Activated T-helper 17 cell treated with anti-CD3 and anti-CD28 coated beads, Interleukin-2, amount 50 U/mL, for 72 hours (primary cell): ENCODE data around the gene STAB2. TPM values are rescaled to one million over a fixed set of nuclear protein-coding genes. Genes with fewer than 3 reads are reported as not detected.

Experiments used
- ATAC-seq: fragments of 150-1000 bp; cut with Tn5 transposase; replicated peaks from 2 replicates; pipeline ENCODE4 v1.10.0; 2021; ENCODE audit warnings: mild to moderate bottlenecking, moderate library complexity
- H3K27ac Mint-ChIP-seq: one replicate; pipeline ENCODE4 v1.8.0; 2022; ENCODE audit warnings: mixed read lengths
- H3K27me3 Mint-ChIP-seq: one replicate; pipeline ENCODE4 v1.8.0; 2022; ENCODE audit warnings: mixed read lengths
- H3K36me3 Mint-ChIP-seq: one replicate; pipeline ENCODE4 v1.8.0; 2022; ENCODE audit warnings: low read depth, mild to moderate bottlenecking, mixed read lengths
- H3K4me1 Mint-ChIP-seq: one replicate; pipeline ENCODE4 v1.8.0; 2022; ENCODE audit warnings: mixed read lengths
- H3K4me3 Mint-ChIP-seq: one replicate; pipeline ENCODE4 v1.8.0; 2022; ENCODE audit warnings: mild to moderate bottlenecking, mixed read lengths
- H3K9me3 Mint-ChIP-seq: one replicate; pipeline ENCODE4 v1.8.0; 2022; ENCODE audit warnings: mixed read lengths
- total RNA-seq, 2 donors: library from RNA; stranded (reverse); gene quantifications; one replicate each; pipeline ENCODE4 v1.2.3, GENCODE V29; 2022

Gene STAB2
- total RNA-seq, 2 donors from 2014 or later = not detected

GRCh38 chr12:103679421-103680170, 92.5 kb downstream of the STAB2 start:
- Mint-ChIP-seq H3K27me3 (no peaks in the 10 kb centered on the region), H3K36me3 (no peaks in the 10 kb centered on the region), H3K4me1 (no peaks in the 10 kb centered on the region)

GRCh38 chr12:103680591-103681141, 93.6 kb downstream of the STAB2 start:
- H3K27ac Mint-ChIP-seq = no peak overlapping the region

More at GRCh38 chr12:103679421-103680170, 92.5 kb downstream of the STAB2 start:
- no peak for ATAC-seq
- Mint-ChIP-seq H3K4me3 (no peak overlapping the region), H3K27ac (no peak overlapping the region), H3K9me3 (no peaks in the 10 kb centered on the region)

GRCh38 chr12:103686026-103686425, 99.0 kb downstream of the STAB2 start:
- H3K9me3 Mint-ChIP-seq = no peaks in the 10 kb centered on the region
- no peak overlapping the region for H3K4me3 Mint-ChIP-seq
- no peaks in the 10 kb centered on the region for H3K4me1 Mint-ChIP-seq
- H3K27ac Mint-ChIP-seq = no peak overlapping the region
- ATAC-seq = no peak
- peaks cover 8% of the 10 kb centered on the region for H3K27me3 Mint-ChIP-seq
- no peaks in the 10 kb centered on the region for H3K36me3 Mint-ChIP-seq

More at GRCh38 chr12:103680591-103681141, 93.6 kb downstream of the STAB2 start:
- Mint-ChIP-seq H3K4me3 (no peak overlapping the region), H3K27me3 (no peaks in the 10 kb centered on the region), H3K9me3 (no peaks in the 10 kb centered on the region), H3K36me3 (no peaks in the 10 kb centered on the region), H3K4me1 (no peaks in the 10 kb centered on the region)
- peak; percentile 9 for ATAC-seq

- Mint-ChIP-seq H3K27ac (no peak overlapping the region), H3K4me1 (no peaks in the 10 kb centered on the region), H3K36me3 (no peaks in the 10 kb centered on the region), H3K27me3 (peaks cover 8% of the 10 kb centered on the region), H3K4me3 (no peak overlapping the region), H3K9me3 (no peaks in the 10 kb centered on the region)
- ATAC-seq = no peak
These were observed 100.2 kb downstream of the STAB2 start for GRCh38 chr12:103687253-103687652.

- Mint-ChIP-seq H3K4me1 (no peaks in the 10 kb centered on the region), H3K9me3 (no peaks in the 10 kb centered on the region), H3K4me3 (no peak overlapping the region), H3K36me3 (no peaks in the 10 kb centered on the region), H3K27ac (no peak overlapping the region), H3K27me3 (peaks cover 8% of the 10 kb centered on the region)
- ATAC-seq = peak; percentile 85
These were observed 101.4 kb downstream of the STAB2 start for GRCh38 chr12:103688376-103689063.

GRCh38 chr12:103690426-103690825, 103.4 kb downstream of the STAB2 start:
- Mint-ChIP-seq H3K4me1 (no peaks in the 10 kb centered on the region), H3K36me3 (no peaks in the 10 kb centered on the region), H3K27me3 (peaks cover 11% of the 10 kb centered on the region), H3K27ac (no peak overlapping the region), H3K4me3 (no peak overlapping the region), H3K9me3 (no peaks in the 10 kb centered on the region)
- ATAC-seq = no peak

- Mint-ChIP-seq H3K4me3 (no peak overlapping the region), H3K27me3 (peaks cover 11% of the 10 kb centered on the region), H3K36me3 (no peaks in the 10 kb centered on the region), H3K27ac (no peak overlapping the region), H3K4me1 (no peaks in the 10 kb centered on the region), H3K9me3 (no peaks in the 10 kb centered on the region)
- no peak for ATAC-seq
These were observed 104.0 kb downstream of the STAB2 start for GRCh38 chr12:103691063-103691462.

GRCh38 chr12:103696101-103696500, 109.0 kb downstream of the STAB2 start:
- H3K36me3 Mint-ChIP-seq = no peaks in the 10 kb centered on the region

GRCh38 chr12:103697971-103698751, 111.1 kb downstream of the STAB2 start:
- peaks cover 17% of the 10 kb centered on the region for H3K27me3 Mint-ChIP-seq
- no peaks in the 10 kb centered on the region for H3K36me3 Mint-ChIP-seq
- no peaks in the 10 kb centered on the region for H3K4me1 Mint-ChIP-seq
- H3K4me3 Mint-ChIP-seq = no peak overlapping the region
- no peak overlapping the region for H3K27ac Mint-ChIP-seq
- ATAC-seq = peak; percentile 37
- H3K9me3 Mint-ChIP-seq = no peaks in the 10 kb centered on the region

More at GRCh38 chr12:103696101-103696500, 109.0 kb downstream of the STAB2 start:
- no peak overlapping the region for H3K4me3 Mint-ChIP-seq
- no peaks in the 10 kb centered on the region for H3K4me1 Mint-ChIP-seq
- no peak for ATAC-seq
- H3K27ac Mint-ChIP-seq = no peak overlapping the region
- H3K9me3 Mint-ChIP-seq = no peaks in the 10 kb centered on the region
- H3K27me3 Mint-ChIP-seq = peaks cover 13% of the 10 kb centered on the region

GRCh38 chr12:103698752-103699560, 111.9 kb downstream of the STAB2 start:
- Mint-ChIP-seq H3K4me3 (no peak overlapping the region), H3K36me3 (no peaks in the 10 kb centered on the region), H3K9me3 (no peaks in the 10 kb centered on the region), H3K27ac (no peak overlapping the region), H3K4me1 (no peaks in the 10 kb centered on the region), H3K27me3 (peaks cover 21% of the 10 kb centered on the region)
- peak; percentile 31 for ATAC-seq

- H3K27ac Mint-ChIP-seq = no peak overlapping the region
- no peaks in the 10 kb centered on the region for H3K36me3 Mint-ChIP-seq
- H3K27me3 Mint-ChIP-seq = peaks cover 17% of the 10 kb centered on the region
- no peak for ATAC-seq
- no peaks in the 10 kb centered on the region for H3K9me3 Mint-ChIP-seq
- H3K4me1 Mint-ChIP-seq = no peaks in the 10 kb centered on the region
- H3K4me3 Mint-ChIP-seq = no peak overlapping the region
These were observed 118.0 kb downstream of the STAB2 start for GRCh38 chr12:103705098-103705497.

GRCh38 chr12:103705927-103706326, 118.9 kb downstream of the STAB2 start:
- H3K36me3 Mint-ChIP-seq = no peaks in the 10 kb centered on the region
- no peak overlapping the region for H3K4me3 Mint-ChIP-seq
- no peaks in the 10 kb centered on the region for H3K4me1 Mint-ChIP-seq
- peaks cover 17% of the 10 kb centered on the region for H3K27me3 Mint-ChIP-seq
- ATAC-seq = no peak
- no peaks in the 10 kb centered on the region for H3K9me3 Mint-ChIP-seq
- no peak overlapping the region for H3K27ac Mint-ChIP-seq

- Mint-ChIP-seq H3K27me3 (peaks cover 20% of the 10 kb centered on the region), H3K4me3 (no peak overlapping the region), H3K36me3 (no peaks in the 10 kb centered on the region), H3K9me3 (no peaks in the 10 kb centered on the region), H3K4me1 (no peaks in the 10 kb centered on the region), H3K27ac (no peak overlapping the region)
- ATAC-seq = no peak
These were observed 120.4 kb downstream of the STAB2 start for GRCh38 chr12:103707446-103707845.

- no peaks in the 10 kb centered on the region for H3K9me3 Mint-ChIP-seq
- H3K27ac Mint-ChIP-seq = no peak overlapping the region
- no peak overlapping the region for H3K4me3 Mint-ChIP-seq
- ATAC-seq = no peak
- H3K4me1 Mint-ChIP-seq = no peaks in the 10 kb centered on the region
- H3K27me3 Mint-ChIP-seq = peaks cover 21% of the 10 kb centered on the region
- H3K36me3 Mint-ChIP-seq = no peaks in the 10 kb centered on the region
These were observed 123.5 kb downstream of the STAB2 start for GRCh38 chr12:103710544-103710943.
